B cell (primary cell): ENCODE data around the gene CACNG6.

ENCODE experiments used
- EZH2 ChIP-seq: IDR thresholded peaks from 2 replicates; pipeline ENCODE4 v1.6.1; 2012; ENCODE audit warnings: borderline replicate concordance, low read depth, mild to moderate bottlenecking, moderate library complexity, low read length; ENCODE audit not compliant: insufficient read depth, poor library complexity, severe bottlenecking
- TF ChIP-seq, protein P1 (sequence below): fragments of 200-600 bp; IDR thresholded peaks from one replicate; pipeline ENCODE4 v1.8.0; 2022; ENCODE audit warnings: antibody characterized with exemption, mild to moderate bottlenecking

DNA sequence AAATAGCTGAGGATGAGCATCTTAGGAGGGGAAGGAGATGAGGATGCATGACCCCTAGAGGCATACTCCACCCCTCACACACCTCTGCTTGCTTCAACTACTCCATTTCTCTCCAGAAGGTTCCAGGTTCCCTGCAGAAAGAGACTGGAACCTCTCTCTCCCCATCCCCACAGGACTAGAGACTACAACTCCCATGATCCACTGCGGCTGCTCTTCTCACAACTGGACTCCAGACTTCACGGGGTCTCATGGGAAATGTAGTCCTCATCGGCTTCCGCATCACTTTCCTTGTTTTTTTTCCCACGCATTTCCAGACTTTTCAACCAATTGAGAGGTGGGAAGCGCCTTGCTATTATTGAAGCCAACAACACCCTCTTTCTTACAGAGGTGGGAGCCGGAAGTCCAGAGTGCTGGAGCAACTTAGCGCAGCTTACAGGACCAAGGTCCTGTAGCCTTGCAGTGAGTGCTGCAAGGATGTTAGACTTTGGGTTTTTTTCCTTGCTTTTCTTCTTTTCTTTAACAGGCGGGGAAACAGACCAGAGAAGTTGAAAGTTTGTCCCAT, 13.9 kb upstream of the CACNG6 start:
- TF ChIP-seq, protein P1, sequence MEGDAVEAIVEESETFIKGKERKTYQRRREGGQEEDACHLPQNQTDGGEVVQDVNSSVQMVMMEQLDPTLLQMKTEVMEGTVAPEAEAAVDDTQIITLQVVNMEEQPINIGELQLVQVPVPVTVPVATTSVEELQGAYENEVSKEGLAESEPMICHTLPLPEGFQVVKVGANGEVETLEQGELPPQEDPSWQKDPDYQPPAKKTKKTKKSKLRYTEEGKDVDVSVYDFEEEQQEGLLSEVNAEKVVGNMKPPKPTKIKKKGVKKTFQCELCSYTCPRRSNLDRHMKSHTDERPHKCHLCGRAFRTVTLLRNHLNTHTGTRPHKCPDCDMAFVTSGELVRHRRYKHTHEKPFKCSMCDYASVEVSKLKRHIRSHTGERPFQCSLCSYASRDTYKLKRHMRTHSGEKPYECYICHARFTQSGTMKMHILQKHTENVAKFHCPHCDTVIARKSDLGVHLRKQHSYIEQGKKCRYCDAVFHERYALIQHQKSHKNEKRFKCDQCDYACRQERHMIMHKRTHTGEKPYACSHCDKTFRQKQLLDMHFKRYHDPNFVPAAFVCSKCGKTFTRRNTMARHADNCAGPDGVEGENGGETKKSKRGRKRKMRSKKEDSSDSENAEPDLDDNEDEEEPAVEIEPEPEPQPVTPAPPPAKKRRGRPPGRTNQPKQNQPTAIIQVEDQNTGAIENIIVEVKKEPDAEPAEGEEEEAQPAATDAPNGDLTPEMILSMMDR = no peak
- no peak for TF ChIP-seq EZH2
